K562 (cell line): ENCODE results near the gene CCDC88C. TPM values are rescaled to one million over a fixed set of nuclear protein-coding genes. Genes with fewer than 3 reads are reported as not detected.

ENCODE experiments used
- ATF7 ChIP-seq: fragments of 450-650 bp; IDR thresholded peaks from 2 replicates; pipeline ENCODE4 v1.7.1; 2014; ENCODE audit warnings: mild to moderate bottlenecking, moderate library complexity
- CBFA2T3 ChIP-seq: fragments of 450-650 bp; IDR thresholded peaks from 2 replicates; pipeline ENCODE4 v1.6.1; 2017
- CHAMP1 ChIP-seq: fragments of 450-650 bp; IDR thresholded peaks from 2 replicates; pipeline ENCODE4 v1.6.1; 2016; ENCODE audit warnings: mild to moderate bottlenecking
- CLOCK ChIP-seq: fragments of 250-450 bp; sonication (Bioruptor Pico); IDR thresholded peaks from 2 replicates; pipeline ENCODE4 v1.4.0; 2020; ENCODE audit warnings: mild to moderate bottlenecking, moderate library complexity, borderline replicate concordance
- DPF2 ChIP-seq: fragments of 450-650 bp; IDR thresholded peaks from 2 replicates; pipeline ENCODE4 v1.6.1; 2016
- MEIS2 ChIP-seq: fragments of 450-650 bp; IDR thresholded peaks from 2 replicates; pipeline ENCODE4 v1.6.1; 2014; ENCODE audit warnings: mild to moderate bottlenecking; ENCODE audit not compliant: partially characterized antibody
- RAD51 ChIP-seq: fragments of 450-650 bp; IDR thresholded peaks from 2 replicates; pipeline ENCODE4 v1.7.1; 2016; ENCODE audit warnings: low read depth, mild to moderate bottlenecking, borderline replicate concordance
- SMC3 ChIP-seq: conservative IDR thresholded peaks from 2 replicates; pipeline ENCODE4 v1.6.1; 2011; ENCODE audit warnings: low read depth, low read length, improper control_type of control experiment; ENCODE audit not compliant: insufficient read depth
- SOX6 ChIP-seq: fragments of 450-650 bp; IDR thresholded peaks from 2 replicates; pipeline ENCODE4 v1.6.1; 2014; ENCODE audit warnings: mild to moderate bottlenecking
- SRF ChIP-seq, 2 experiments: fragments of 250-450, 450-650 bp in 1 of 2; sonication (Bioruptor Pico) in 1 of 2; sonication (generic) in 1 of 2; formaldehyde crosslinking; IDR thresholded peaks; 2 replicates each; pipeline versions ENCODE4 v1.5.0 to v1.5.1; 2020 to 2022; ENCODE audit warnings: mild to moderate bottlenecking in 1 of 2, missing genetic modification reagents in 1 of 2
- TCF3 ChIP-seq: sonication (generic); formaldehyde crosslinking; IDR thresholded peaks from 2 replicates; pipeline ENCODE4 v1.4.0; 2020; ENCODE audit warnings: mild to moderate bottlenecking, missing genetic modification reagents
- TCFL5 ChIP-seq: fragments of 250-450 bp; sonication (Bioruptor Pico); conservative IDR thresholded peaks from 2 replicates; pipeline ENCODE4 v1.6.1; 2021; ENCODE audit warnings: mild to moderate bottlenecking, moderate library complexity, matching md5 sums
- UBTF ChIP-seq, 2 experiments: IDR thresholded peaks; 2 replicates each; pipeline ENCODE4 v1.6.1; 2012; ENCODE audit warnings: improper control_type of control experiment in 2 of 2, low read depth in 2 of 2, low read length in 2 of 2, borderline replicate concordance in 1 of 2
- USF2 ChIP-seq: sonication (generic); formaldehyde crosslinking; IDR thresholded peaks from 2 replicates; pipeline ENCODE4 v1.5.0; 2020; ENCODE audit warnings: missing genetic modification reagents
- VEZF1 ChIP-seq: fragments of 200-800 bp; sonication (Bioruptor generic); IDR thresholded peaks from 2 replicates; pipeline ENCODE4 v1.6.1; 2017; ENCODE audit warnings: missing genetic modification characterization, missing compliant biosample characterization
- ZNF324 ChIP-seq: fragments of 250-450 bp; sonication (Bioruptor Pico); IDR thresholded peaks from 2 replicates; pipeline ENCODE4 v1.4.0; 2020; ENCODE audit warnings: mild to moderate bottlenecking
- ZNF57 ChIP-seq: fragments of 450-650 bp; formaldehyde crosslinking; IDR thresholded peaks from 2 replicates; pipeline ENCODE4 v1.4.0; 2020; ENCODE audit warnings: mild to moderate bottlenecking, moderate library complexity
- ZNF644 ChIP-seq: fragments of 200-800 bp; sonication (Bioruptor generic); IDR thresholded peaks from 2 replicates; pipeline ENCODE4 v1.6.1; 2016; ENCODE audit warnings: low read depth, missing genetic modification characterization, missing compliant biosample characterization
- polyA plus RNA-seq, 8 experiments: library from polyadenylated mRNA; depleted of rRNA in 4 of 8; stranded (reverse) in 5 of 8; unstranded in 3 of 8; fragments of >200 nt; fragmentation: Nextera tagmentation in 2 of 8; fragmentation: Illumina TruSeq in 1 of 8; extraction: Ambion mirVana in 2 of 8; extraction: Trizol in 1 of 8; gene quantifications; 2 replicates each; pipeline versions ENCODE4 v1.2.1 to v1.2.3, GENCODE V29; 2011 to 2014; ENCODE audit warnings: inconsistent platforms in 1 of 8, missing spikeins in 1 of 8
- total RNA-seq, 7 experiments: library from RNA; depleted of rRNA in 6 of 7; stranded (reverse); fragments of >200 nt in 6 of 7; fragmentation: Illumina TruSeq in 2 of 7; extraction: Trizol in 2 of 7; gene quantifications; 2 replicates each; pipeline versions ENCODE4 v1.2.1 to v1.2.3, GENCODE V29; 2011 to 2021; ENCODE audit warnings: low replicate concordance in 1 of 7

Gene CCDC88C
- total and polyA plus RNA-seq, 9 of the 15 experiments (the other 6 are each of a cell fraction or from before 2014, with no cell fraction given), result 0.62 to 22.5 (median 10.7) TPM

GRCh38 chr14:91267965-91268437, 149.6 kb downstream of the CCDC88C start (continued):
- TF ChIP-seq SMC3 (no peak), CLOCK (CRISPR knock-in tag) (peak; percentile 85), MEIS2 (peak; percentile 81), RAD51 (no peak), ZNF324 (peak; percentile 64), VEZF1 (peak; percentile 80), UBTF (IDR thresholded peaks at IDR 0.05; ENCODE audit: borderline replicate concordance in 1 of 2, low read depth in 2 of 2, low read length in 2 of 2) (no peak), SRF (CRISPR knock-in tag; IDR thresholded peaks at IDR 0.05) (peak; percentile 32 to 93; a peak in 3 of 4 replicates), TCFL5 (peak; percentile 91), SOX6 (peak; percentile 79), DPF2 (peak; percentile 91), TCF3 (peak; percentile 93), ZNF57 (CRISPR knock-in tag) (peak; percentile 84; the same call in 1 of the 2 replicates), USF2 (CRISPR knock-in tag) (no peak), ATF7 (peak; percentile 67), CHAMP1 (no peak), ZNF644 (tag) (peak; percentile 98), CBFA2T3 (peak; percentile 95)
